ENCODE measurements around the gene PKP4.

- TF ChIP-seq CTCF (conservative IDR thresholded peaks at IDR 0.05 in 1 of 2, IDR thresholded peaks at IDR 0.05 in 1 of 2; ENCODE audit: extremely low read depth in 1 of 2, insufficient read depth in 1 of 2, low read depth in 1 of 2, low read length in 2 of 2) (no peak), EZH2 (IDR thresholded peaks at IDR 0.05; ENCODE audit: borderline replicate concordance, low read length) (no peak)
These were observed 230.6 kb downstream of the PKP4 start for GRCh38 chr2:158687315-158687714.
